ENCODE measurements around the gene CA11. TPM values are rescaled to one million over a fixed set of nuclear protein-coding genes. Genes with fewer than 3 reads are reported as not detected.

Gene CA11
- polyA plus RNA-seq, 1 of the 3 experiments (the other 2 are of a cell fraction) = 13.1 TPM

DNA sequence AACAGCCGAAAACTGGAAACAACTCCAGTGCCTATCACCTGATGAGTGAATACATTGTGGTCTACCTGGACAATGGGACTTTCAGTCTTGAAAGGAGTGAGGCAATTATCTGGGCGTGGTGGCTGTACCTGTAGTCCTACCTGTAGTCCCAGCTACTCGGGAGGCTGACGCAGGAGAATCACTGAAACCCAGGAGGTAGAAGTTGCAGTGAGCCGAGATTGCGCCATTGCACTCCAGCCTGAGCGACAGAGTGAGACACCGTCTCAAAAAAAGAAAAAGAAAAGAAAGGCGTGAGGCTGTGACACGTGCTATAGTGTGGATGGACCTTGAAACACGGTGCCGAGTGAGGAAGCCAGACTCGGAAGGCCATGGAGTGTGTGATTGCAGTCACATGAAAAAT is 30.9 kb upstream of the CA11 start:
- no peak for DNase-seq
- Histone ChIP-seq H3K4me1 (ENCODE audit: control insufficient read depth in 1 of 2, insufficient read depth in 2 of 2, low read depth in 1 of 2, low read length in 1 of 2) (peaks cover 0 to 8% of the 10 kb centered on the region in 2 experiments; a peak in 1 of 4 replicates), H3K9me3 (no peaks in the 10 kb centered on the region), H2AFZ (ENCODE audit: low read depth) (no peak overlapping the region), H3K27ac (ENCODE audit: low read depth in 2 of 2, low read length in 1 of 2) (no peak overlapping the region), H3K36me3 (replicated peaks in 1 of 2; ENCODE audit: control insufficient read depth in 1 of 2, insufficient read depth in 2 of 2, low read length in 1 of 2) (no peaks in the 10 kb centered on the region), H3K79me2 (ENCODE audit: insufficient read depth) (no peaks in the 10 kb centered on the region), H4K20me1 (ENCODE audit: insufficient read depth) (no peaks in the 10 kb centered on the region), H3K27me3 (ENCODE audit: insufficient read depth) (no peaks in the 10 kb centered on the region), H3K4me2 (no peak overlapping the region), H3K9me2 (no peaks in the 10 kb centered on the region), H3K4me3 (ENCODE audit: low read depth in 2 of 2, low read length in 1 of 2) (no peak overlapping the region), H3F3A (replicated peaks; ENCODE audit: insufficient read depth) (no peaks in the 10 kb centered on the region), H3K9ac (no peak overlapping the region)
- WGBS (ENCODE audit: low lambda C conversion rate) = 85% methylated on average over 13 of the region's 13 CpGs
- ChIA-PET CTCF (interaction anchor here (0.6 to 3.4 kb wide), 2 partner anchors 13 to 118 kb away, joined by 3 to 13 read pairs; no protein-coding TSS in a partner anchor), POLR2A (no interaction called here)
- TF ChIP-seq GABPA (IDR thresholded peaks at IDR 0.05; ENCODE audit: low read depth) (no peak), TAF1 (IDR thresholded peaks at IDR 0.05; ENCODE audit: borderline replicate concordance, low read depth, low read length) (no peak), ELF1 (IDR thresholded peaks at IDR 0.05) (no peak), RFX5 (IDR thresholded peaks at IDR 0.05; ENCODE audit: low read length) (no peak), MEF2A (IDR thresholded peaks at IDR 0.05; ENCODE audit: borderline replicate concordance, low read depth) (no peak), MXI1 (IDR thresholded peaks at IDR 0.05; ENCODE audit: low read depth, low read length) (no peak), EP300 (IDR thresholded peaks at IDR 0.05; ENCODE audit: borderline replicate concordance in 1 of 2, low read depth in 1 of 2, low read length in 1 of 2) (no peak), GATA2 (CRISPR knock-in tag; IDR thresholded peaks at IDR 0.05) (no peak), NRF1 (IDR thresholded peaks at IDR 0.05; ENCODE audit: low read depth, low read length) (no peak), RXRA (IDR thresholded peaks at IDR 0.05; ENCODE audit: borderline replicate concordance, low read depth) (no peak), NFIC (IDR thresholded peaks at IDR 0.05; ENCODE audit: borderline replicate concordance) (no peak), FOXM1 (IDR thresholded peaks at IDR 0.05; ENCODE audit: low read depth) (no peak), FOXJ3 (CRISPR knock-in tag; IDR thresholded peaks at IDR 0.05) (no peak), SMC3 (IDR thresholded peaks at IDR 0.05; ENCODE audit: low read depth, low read length) (no peak), RAD21 (IDR thresholded peaks at IDR 0.05; ENCODE audit: low read length) (no peak), JUND (IDR thresholded peaks at IDR 0.05) (no peak)
- TF ChIP-seq, protein P1, sequence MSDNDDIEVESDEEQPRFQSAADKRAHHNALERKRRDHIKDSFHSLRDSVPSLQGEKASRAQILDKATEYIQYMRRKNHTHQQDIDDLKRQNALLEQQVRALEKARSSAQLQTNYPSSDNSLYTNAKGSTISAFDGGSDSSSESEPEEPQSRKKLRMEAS (IDR thresholded peaks at IDR 0.05; ENCODE audit: low read depth) = no peak
- TF ChIP-seq, protein P2, sequence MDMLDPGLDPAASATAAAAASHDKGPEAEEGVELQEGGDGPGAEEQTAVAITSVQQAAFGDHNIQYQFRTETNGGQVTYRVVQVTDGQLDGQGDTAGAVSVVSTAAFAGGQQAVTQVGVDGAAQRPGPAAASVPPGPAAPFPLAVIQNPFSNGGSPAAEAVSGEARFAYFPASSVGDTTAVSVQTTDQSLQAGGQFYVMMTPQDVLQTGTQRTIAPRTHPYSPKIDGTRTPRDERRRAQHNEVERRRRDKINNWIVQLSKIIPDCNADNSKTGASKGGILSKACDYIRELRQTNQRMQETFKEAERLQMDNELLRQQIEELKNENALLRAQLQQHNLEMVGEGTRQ (IDR thresholded peaks at IDR 0.05; ENCODE audit: borderline replicate concordance, low read depth, low read length) = no peak
- TF ChIP-seq, protein P3, sequence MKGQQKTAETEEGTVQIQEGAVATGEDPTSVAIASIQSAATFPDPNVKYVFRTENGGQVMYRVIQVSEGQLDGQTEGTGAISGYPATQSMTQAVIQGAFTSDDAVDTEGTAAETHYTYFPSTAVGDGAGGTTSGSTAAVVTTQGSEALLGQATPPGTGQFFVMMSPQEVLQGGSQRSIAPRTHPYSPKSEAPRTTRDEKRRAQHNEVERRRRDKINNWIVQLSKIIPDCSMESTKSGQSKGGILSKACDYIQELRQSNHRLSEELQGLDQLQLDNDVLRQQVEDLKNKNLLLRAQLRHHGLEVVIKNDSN (IDR thresholded peaks at IDR 0.05; ENCODE audit: borderline replicate concordance, low read depth) = no peak

DNA sequence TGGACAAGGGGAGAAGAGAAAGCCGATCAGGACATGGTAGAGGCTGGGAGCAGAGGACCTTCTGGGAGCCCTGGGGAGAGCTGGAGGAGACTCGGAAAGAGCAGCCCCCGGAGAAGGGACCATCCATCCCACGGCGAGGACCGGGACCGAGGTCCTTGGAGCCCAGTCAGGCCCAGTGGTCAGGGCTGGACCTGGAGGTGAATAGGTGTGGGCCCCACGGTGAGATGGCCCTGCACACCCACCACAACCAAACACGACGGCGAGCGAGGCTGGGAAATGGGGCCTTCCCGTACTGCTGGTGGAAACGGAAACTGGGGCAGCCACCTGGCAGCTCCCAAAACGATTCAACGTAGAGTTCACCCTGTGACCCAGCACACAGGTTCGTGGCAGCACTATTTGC is 30.5 kb upstream of the CA11 start:
- TF ChIP-seq RFX5 (IDR thresholded peaks at IDR 0.05; ENCODE audit: low read length) = no peak
- TF ChIP-seq, protein P4, sequence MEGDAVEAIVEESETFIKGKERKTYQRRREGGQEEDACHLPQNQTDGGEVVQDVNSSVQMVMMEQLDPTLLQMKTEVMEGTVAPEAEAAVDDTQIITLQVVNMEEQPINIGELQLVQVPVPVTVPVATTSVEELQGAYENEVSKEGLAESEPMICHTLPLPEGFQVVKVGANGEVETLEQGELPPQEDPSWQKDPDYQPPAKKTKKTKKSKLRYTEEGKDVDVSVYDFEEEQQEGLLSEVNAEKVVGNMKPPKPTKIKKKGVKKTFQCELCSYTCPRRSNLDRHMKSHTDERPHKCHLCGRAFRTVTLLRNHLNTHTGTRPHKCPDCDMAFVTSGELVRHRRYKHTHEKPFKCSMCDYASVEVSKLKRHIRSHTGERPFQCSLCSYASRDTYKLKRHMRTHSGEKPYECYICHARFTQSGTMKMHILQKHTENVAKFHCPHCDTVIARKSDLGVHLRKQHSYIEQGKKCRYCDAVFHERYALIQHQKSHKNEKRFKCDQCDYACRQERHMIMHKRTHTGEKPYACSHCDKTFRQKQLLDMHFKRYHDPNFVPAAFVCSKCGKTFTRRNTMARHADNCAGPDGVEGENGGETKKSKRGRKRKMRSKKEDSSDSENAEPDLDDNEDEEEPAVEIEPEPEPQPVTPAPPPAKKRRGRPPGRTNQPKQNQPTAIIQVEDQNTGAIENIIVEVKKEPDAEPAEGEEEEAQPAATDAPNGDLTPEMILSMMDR (IDR thresholded peaks at IDR 0.05) = no peak
- no peak for TF ChIP-seq GATA2 (CRISPR knock-in tag; IDR thresholded peaks at IDR 0.05)
- no peak for TF ChIP-seq EZH2phosphoT487 (IDR thresholded peaks at IDR 0.05; ENCODE audit: borderline replicate concordance, low read depth)
- no peak for TF ChIP-seq FOXJ3 (CRISPR knock-in tag; IDR thresholded peaks at IDR 0.05)
- Histone ChIP-seq H3K9ac (no peak overlapping the region), H4K20me1 (ENCODE audit: insufficient read depth) (no peaks in the 10 kb centered on the region), H3K27ac (ENCODE audit: low read depth in 2 of 2, low read length in 1 of 2) (no peak overlapping the region), H3K4me1 (ENCODE audit: control insufficient read depth in 1 of 2, insufficient read depth in 2 of 2, low read depth in 1 of 2, low read length in 1 of 2) (peaks cover 0 to 8% of the 10 kb centered on the region in 2 experiments; a peak in 1 of 4 replicates), H3K9me2 (no peaks in the 10 kb centered on the region), H3K4me2 (no peak overlapping the region), H3K4me3 (ENCODE audit: low read depth in 2 of 2, low read length in 1 of 2) (no peak overlapping the region), H3K27me3 (ENCODE audit: insufficient read depth) (no peaks in the 10 kb centered on the region), H3F3A (replicated peaks; ENCODE audit: insufficient read depth) (no peaks in the 10 kb centered on the region), H3K36me3 (replicated peaks in 1 of 2; ENCODE audit: control insufficient read depth in 1 of 2, insufficient read depth in 2 of 2, low read length in 1 of 2) (no peaks in the 10 kb centered on the region), H3K9me3 (no peaks in the 10 kb centered on the region), H3K79me2 (ENCODE audit: insufficient read depth) (no peaks in the 10 kb centered on the region), H2AFZ (ENCODE audit: low read depth) (no peak overlapping the region)
- CTCF ChIA-PET = interaction anchor here (0.8 to 3.7 kb wide), 10 partner anchors 17 to 294 kb away, joined by 3 to 35 read pairs (median 7); partner anchors contain the start of gene CA11
- POLR2A ChIA-PET = no interaction called here
- WGBS (ENCODE audit: low lambda C conversion rate) = 84% methylated on average over 17 of the region's 17 CpGs
- DNase-seq = no peak

All from SK-N-SH (cell line).